K562 (cell line): ENCODE data around the gene RPL14. TPM values are rescaled to one million over a fixed set of nuclear protein-coding genes. Genes with fewer than 3 reads are reported as not detected.

ENCODE experiments used
- AFF1 ChIP-seq, 2 experiments: fragments of 450-650 bp; IDR thresholded peaks; 2 replicates each; pipeline ENCODE4 v1.6.1; 2018; ENCODE audit warnings: mild to moderate bottlenecking in 2 of 2, low read depth in 1 of 2; ENCODE audit not compliant: partially characterized antibody in 2 of 2
- E2F8 ChIP-seq: fragments of 450-650 bp; IDR thresholded peaks from 2 replicates; pipeline ENCODE4 v1.7.1; 2018; ENCODE audit warnings: mild to moderate bottlenecking, low read depth; ENCODE audit not compliant: partially characterized antibody
- ETV1 ChIP-seq: fragments of 450-650 bp; conservative IDR thresholded peaks from 2 replicates; pipeline ENCODE4 v1.6.1; 2016; ENCODE audit warnings: missing genetic modification characterization, control low read depth, low read depth, missing compliant biosample characterization
- MEF2A ChIP-seq: IDR thresholded peaks from 2 replicates; pipeline ENCODE4 v1.6.1; 2011; ENCODE audit warnings: low read depth, mild to moderate bottlenecking, low read length, moderate library complexity; ENCODE audit not compliant: control insufficient read depth
- NELFE ChIP-seq: IDR thresholded peaks from 2 replicates; pipeline ENCODE4 v1.6.1; 2011; ENCODE audit warnings: mild to moderate bottlenecking; ENCODE audit not compliant: insufficient read depth, insufficient read length
- NFIC ChIP-seq: fragments of 450-650 bp; IDR thresholded peaks from 2 replicates; pipeline ENCODE4 v1.6.1; 2017; ENCODE audit warnings: mild to moderate bottlenecking, inconsistent platforms
- NR4A1 ChIP-seq, 2 experiments: fragments of 250-450 bp in 1 of 2; fragments of 450-650 bp in 1 of 2; sonication (Bioruptor Pico) in 1 of 2; IDR thresholded peaks; 2 replicates each; pipeline versions ENCODE4 v1.4.0 to v1.6.1; 2016 to 2020; ENCODE audit warnings: mild to moderate bottlenecking in 2 of 2, missing compliant biosample characterization in 1 of 2, missing genetic modification characterization in 1 of 2, moderate library complexity in 1 of 2
- PHF20 ChIP-seq: fragments of 450-650 bp; IDR thresholded peaks from 2 replicates; pipeline ENCODE4 v1.6.1; 2018; ENCODE audit not compliant: partially characterized antibody
- SREBF2 ChIP-seq: sonication (generic); formaldehyde crosslinking; IDR thresholded peaks from 2 replicates; pipeline ENCODE4 v1.4.0; 2020; ENCODE audit warnings: mild to moderate bottlenecking, missing genetic modification reagents
- TAF7 ChIP-seq: fragments of 450-650 bp; IDR thresholded peaks from 2 replicates; pipeline ENCODE4 v1.6.1; 2016; ENCODE audit warnings: missing genetic modification characterization, missing compliant biosample characterization
- ZBTB7A ChIP-seq: IDR thresholded peaks from 2 replicates; pipeline ENCODE4 v1.6.1; 2011; ENCODE audit warnings: low read depth, mild to moderate bottlenecking, low read length, moderate library complexity, borderline replicate concordance; ENCODE audit not compliant: control insufficient read depth
- ZSCAN32 ChIP-seq: fragments of 450-650 bp; formaldehyde crosslinking; IDR thresholded peaks from 2 replicates; pipeline ENCODE4 v1.4.0; 2020; ENCODE audit warnings: mild to moderate bottlenecking, moderate library complexity
- polyA plus RNA-seq, 8 experiments: library from polyadenylated mRNA; depleted of rRNA in 4 of 8; stranded (reverse) in 5 of 8; unstranded in 3 of 8; fragments of >200 nt; fragmentation: Nextera tagmentation in 2 of 8; fragmentation: Illumina TruSeq in 1 of 8; extraction: Ambion mirVana in 2 of 8; extraction: Trizol in 1 of 8; gene quantifications; 2 replicates each; pipeline versions ENCODE4 v1.2.1 to v1.2.3, GENCODE V29; 2011 to 2014; ENCODE audit warnings: inconsistent platforms in 1 of 8, missing spikeins in 1 of 8
- total RNA-seq, 7 experiments: library from RNA; depleted of rRNA in 6 of 7; stranded (reverse); fragments of >200 nt in 6 of 7; fragmentation: Illumina TruSeq in 2 of 7; extraction: Trizol in 2 of 7; gene quantifications; 2 replicates each; pipeline versions ENCODE4 v1.2.1 to v1.2.3, GENCODE V29; 2011 to 2021; ENCODE audit warnings: low replicate concordance in 1 of 7
- TF ChIP-seq, protein P1 (sequence below): fragments of 450-650 bp; IDR thresholded peaks from 2 replicates; pipeline ENCODE4 v1.6.1; 2016; ENCODE audit warnings: mild to moderate bottlenecking
- TF ChIP-seq, protein P2 (sequence below): fragments of 450-650 bp; IDR thresholded peaks from 2 replicates; pipeline ENCODE4 v1.6.1; 2016; ENCODE audit warnings: antibody characterized with exemption

Gene RPL14
- total and polyA plus RNA-seq, 9 of the 15 experiments (the other 6 are each of a cell fraction or from before 2014, with no cell fraction given) = 851 to 4,649 (median 2,133) TPM

DNA sequence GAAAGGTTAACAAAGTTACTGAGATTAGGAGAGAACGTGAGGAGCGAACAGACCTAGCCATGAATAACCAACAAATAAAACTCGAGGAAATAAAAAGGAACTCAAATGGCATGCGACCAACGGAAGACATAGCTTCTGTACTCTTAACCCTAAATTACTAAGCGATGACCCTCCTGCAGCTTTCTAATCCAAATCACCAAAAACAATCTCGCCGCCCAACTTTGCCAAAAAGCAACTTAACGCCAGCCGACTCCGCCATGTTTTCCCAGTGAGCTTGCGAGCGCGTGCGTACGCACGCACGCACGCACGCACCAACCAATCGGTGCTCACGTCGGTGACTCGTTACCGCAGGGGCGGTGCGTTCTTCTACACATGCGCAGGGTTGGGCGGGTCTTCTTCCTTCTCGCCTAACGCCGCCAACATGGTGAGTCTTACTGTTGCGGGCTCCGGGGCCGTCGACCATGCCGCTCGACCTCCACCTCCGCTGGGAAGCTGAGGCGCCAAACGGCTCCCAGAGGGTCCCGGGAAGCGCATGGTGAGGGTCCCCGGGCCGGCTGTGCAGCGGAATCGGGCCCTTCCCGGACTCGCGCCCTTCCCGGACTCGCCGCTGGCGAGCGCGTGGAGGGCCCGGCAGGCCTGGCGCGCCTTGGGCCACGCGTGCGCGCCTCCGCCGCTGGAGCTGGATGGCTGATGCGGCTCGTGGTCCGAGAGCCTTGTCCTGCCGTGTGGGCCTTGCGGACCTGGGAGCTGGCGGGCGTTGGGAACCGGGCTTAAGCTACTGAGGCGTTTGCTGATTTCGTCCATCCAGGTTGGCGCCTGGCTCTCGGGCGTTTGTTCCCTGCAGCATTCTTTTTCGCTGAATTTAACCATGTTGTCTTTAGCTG is at the start of gene RPL14 (continued):
- TF ChIP-seq SREBF2 (CRISPR knock-in tag) = no peak
- peak; percentile 32 to 80 for TF ChIP-seq AFF1 (IDR thresholded peaks at IDR 0.05; ENCODE audit: low read depth in 1 of 2, partially characterized antibody in 2 of 2)
- peak; percentile 74 for TF ChIP-seq PHF20
- TF ChIP-seq, protein P1, sequence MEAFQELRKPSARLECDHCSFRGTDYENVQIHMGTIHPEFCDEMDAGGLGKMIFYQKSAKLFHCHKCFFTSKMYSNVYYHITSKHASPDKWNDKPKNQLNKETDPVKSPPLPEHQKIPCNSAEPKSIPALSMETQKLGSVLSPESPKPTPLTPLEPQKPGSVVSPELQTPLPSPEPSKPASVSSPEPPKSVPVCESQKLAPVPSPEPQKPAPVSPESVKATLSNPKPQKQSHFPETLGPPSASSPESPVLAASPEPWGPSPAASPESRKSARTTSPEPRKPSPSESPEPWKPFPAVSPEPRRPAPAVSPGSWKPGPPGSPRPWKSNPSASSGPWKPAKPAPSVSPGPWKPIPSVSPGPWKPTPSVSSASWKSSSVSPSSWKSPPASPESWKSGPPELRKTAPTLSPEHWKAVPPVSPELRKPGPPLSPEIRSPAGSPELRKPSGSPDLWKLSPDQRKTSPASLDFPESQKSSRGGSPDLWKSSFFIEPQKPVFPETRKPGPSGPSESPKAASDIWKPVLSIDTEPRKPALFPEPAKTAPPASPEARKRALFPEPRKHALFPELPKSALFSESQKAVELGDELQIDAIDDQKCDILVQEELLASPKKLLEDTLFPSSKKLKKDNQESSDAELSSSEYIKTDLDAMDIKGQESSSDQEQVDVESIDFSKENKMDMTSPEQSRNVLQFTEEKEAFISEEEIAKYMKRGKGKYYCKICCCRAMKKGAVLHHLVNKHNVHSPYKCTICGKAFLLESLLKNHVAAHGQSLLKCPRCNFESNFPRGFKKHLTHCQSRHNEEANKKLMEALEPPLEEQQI = no peak
- TF ChIP-seq ZSCAN32 (CRISPR knock-in tag) = no peak
- TF ChIP-seq E2F8 = no peak
- no peak for TF ChIP-seq NELFE
- TF ChIP-seq ZBTB7A = no peak
- TF ChIP-seq NFIC = peak; percentile 62
- TF ChIP-seq MEF2A = no peak
- TF ChIP-seq, protein P2, sequence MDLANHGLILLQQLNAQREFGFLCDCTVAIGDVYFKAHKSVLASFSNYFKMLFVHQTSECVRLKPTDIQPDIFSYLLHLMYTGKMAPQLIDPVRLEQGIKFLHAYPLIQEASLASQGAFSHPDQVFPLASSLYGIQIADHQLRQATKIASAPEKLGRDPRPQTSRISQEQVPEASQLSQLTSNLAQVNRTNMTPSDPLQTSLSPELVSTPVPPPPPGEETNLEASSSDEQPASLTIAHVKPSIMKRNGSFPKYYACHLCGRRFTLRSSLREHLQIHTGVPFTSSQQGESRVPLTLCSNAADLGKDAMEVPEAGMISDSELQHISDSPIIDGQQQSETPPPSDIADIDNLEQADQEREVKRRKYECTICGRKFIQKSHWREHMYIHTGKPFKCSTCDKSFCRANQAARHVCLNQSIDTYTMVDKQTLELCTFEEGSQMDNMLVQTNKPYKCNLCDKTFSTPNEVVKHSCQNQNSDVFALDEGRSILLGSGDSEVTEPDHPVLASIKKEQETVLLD = peak; percentile 100
- no peak for TF ChIP-seq ETV1
- TF ChIP-seq TAF7 = peak; percentile 93
- TF ChIP-seq NR4A1 (CRISPR knock-in tag; IDR thresholded peaks at IDR 0.05) = no peak
- TF ChIP-seq NR4A1 (tag; IDR thresholded peaks at IDR 0.05) = 0 out of 2 replicates have a peak, but pooled peaks have one; percentile 14
